ENCODE data around the gene TMED1. TPM values are rescaled to one million over a fixed set of nuclear protein-coding genes. Genes with fewer than 3 reads are reported as not detected.

The TMED1 gene
- total RNA-seq, 2 donors from 2014 or later: 41.9 to 47.8 TPM

DNA sequence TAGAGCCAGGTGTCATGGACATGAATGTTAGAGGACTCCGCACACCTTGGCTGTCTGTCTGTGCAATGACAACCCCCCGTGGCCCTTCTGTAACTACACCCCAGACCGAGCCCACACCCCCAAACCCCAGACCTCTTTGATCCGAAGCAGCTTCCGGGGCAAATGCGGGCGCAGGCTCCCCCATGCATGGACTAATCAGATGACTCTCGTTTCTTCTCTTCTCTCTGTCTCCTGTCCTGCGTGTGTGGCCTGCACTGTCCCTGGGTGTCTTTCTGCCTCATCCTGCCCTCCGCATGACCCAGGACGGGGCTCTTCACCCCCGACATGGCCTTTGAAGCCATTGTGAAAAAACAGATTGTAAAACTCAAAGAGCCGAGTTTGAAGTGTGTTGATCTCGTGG is 38.9 kb downstream of the TMED1 start:
- DNase-seq (ENCODE audit: low spot score): no peak
- Histone ChIP-seq H3K27me3 (replicated peaks; ENCODE audit: insufficient read depth) (no peaks in the 10 kb centered on the region), H3K4me1 (replicated peaks) (no peaks in the 10 kb centered on the region), H3K4me3 (no peak overlapping the region), H3K9me3 (no peaks in the 10 kb centered on the region), H3K27ac (no peak overlapping the region), H3K36me3 (peaks cover 3 to 21% of the 10 kb centered on the region in 2 donors)
- intact Hi-C loops (cut with DNase I): no loop called here
- WGBS: 76% methylated on average over 14 of the region's 14 CpGs
- TF ChIP-seq, protein P1, sequence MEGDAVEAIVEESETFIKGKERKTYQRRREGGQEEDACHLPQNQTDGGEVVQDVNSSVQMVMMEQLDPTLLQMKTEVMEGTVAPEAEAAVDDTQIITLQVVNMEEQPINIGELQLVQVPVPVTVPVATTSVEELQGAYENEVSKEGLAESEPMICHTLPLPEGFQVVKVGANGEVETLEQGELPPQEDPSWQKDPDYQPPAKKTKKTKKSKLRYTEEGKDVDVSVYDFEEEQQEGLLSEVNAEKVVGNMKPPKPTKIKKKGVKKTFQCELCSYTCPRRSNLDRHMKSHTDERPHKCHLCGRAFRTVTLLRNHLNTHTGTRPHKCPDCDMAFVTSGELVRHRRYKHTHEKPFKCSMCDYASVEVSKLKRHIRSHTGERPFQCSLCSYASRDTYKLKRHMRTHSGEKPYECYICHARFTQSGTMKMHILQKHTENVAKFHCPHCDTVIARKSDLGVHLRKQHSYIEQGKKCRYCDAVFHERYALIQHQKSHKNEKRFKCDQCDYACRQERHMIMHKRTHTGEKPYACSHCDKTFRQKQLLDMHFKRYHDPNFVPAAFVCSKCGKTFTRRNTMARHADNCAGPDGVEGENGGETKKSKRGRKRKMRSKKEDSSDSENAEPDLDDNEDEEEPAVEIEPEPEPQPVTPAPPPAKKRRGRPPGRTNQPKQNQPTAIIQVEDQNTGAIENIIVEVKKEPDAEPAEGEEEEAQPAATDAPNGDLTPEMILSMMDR (IDR thresholded peaks at IDR 0.05): no peak
- TF ChIP-seq POLR2A (IDR thresholded peaks at IDR 0.05) (no peak), POLR2AphosphoS5 (IDR thresholded peaks at IDR 0.05) (no peak)

DNA sequence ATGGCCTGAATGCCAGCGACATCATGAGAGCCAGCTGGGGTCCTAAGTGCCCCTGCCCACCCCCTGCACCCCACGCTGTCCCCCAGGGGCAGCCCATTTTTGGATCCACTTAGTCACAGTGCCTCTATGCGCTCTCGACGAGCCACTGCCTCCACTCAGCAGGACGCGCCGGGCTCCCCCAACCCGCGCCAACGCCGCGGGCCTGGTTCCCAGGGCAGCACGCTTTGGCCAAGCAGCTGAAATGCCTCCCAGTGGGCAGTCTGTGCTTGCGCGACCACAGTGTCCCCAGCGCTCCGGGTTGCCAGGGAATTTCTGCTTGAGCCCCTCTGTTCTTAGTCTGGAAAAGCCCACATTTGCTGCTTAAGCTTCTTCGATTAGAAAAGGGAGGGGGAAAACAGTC is 39.4 kb downstream of the TMED1 start:
- peaks cover 3 to 21% of the 10 kb centered on the region in 2 donors for H3K36me3 ChIP-seq
- intact Hi-C loops (cut with DNase I): no loop called here
- no peaks in the 10 kb centered on the region for H3K27me3 ChIP-seq (replicated peaks; ENCODE audit: insufficient read depth)
- H3K4me3 ChIP-seq: no peak overlapping the region
- WGBS: 86% methylated on average over 19 of the region's 19 CpGs
- no peak for DNase-seq (ENCODE audit: low spot score)
- H3K27ac ChIP-seq: no peak overlapping the region
- TF ChIP-seq POLR2A (IDR thresholded peaks at IDR 0.05) (no peak), POLR2AphosphoS5 (IDR thresholded peaks at IDR 0.05) (no peak)
- TF ChIP-seq, protein P1 (IDR thresholded peaks at IDR 0.05): no peak
- no peaks in the 10 kb centered on the region for H3K4me1 ChIP-seq (replicated peaks)
- no peaks in the 10 kb centered on the region for H3K9me3 ChIP-seq

DNA sequence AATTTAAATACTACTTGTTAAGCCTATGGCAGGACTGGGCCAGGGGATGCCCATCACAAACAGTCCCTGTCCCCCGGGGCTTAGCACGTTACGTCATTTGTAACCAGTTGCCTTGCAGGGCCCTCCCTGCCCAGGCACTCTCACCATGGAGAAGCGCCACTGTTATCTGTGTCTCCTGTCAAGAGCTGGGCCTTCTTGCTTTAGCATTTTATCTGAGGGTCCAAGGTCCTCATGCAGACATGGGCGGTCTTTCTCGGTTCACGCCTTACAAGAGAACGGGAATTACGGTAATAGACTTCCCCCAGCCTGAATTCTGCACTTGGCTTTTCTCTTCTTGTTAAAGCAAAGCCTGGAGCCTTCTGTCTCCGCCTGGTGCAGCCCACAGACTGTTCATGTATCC is 46.1 kb downstream of the TMED1 start:
- 89% methylated on average over 10 of the region's 10 CpGs for WGBS
- Histone ChIP-seq H3K36me3 (peaks cover 0 to 32% of the 10 kb centered on the region in 2 donors), H3K9me3 (no peaks in the 10 kb centered on the region), H3K27me3 (replicated peaks; ENCODE audit: insufficient read depth) (no peaks in the 10 kb centered on the region), H3K4me1 (replicated peaks) (no peaks in the 10 kb centered on the region), H3K4me3 (no peak overlapping the region), H3K27ac (no peak overlapping the region)
- DNase-seq (ENCODE audit: low spot score): no peak
- TF ChIP-seq POLR2A (IDR thresholded peaks at IDR 0.05) (no peak), POLR2AphosphoS5 (IDR thresholded peaks at IDR 0.05) (no peak)
- TF ChIP-seq, protein P1 (IDR thresholded peaks at IDR 0.05): no peak
- intact Hi-C loops (cut with DNase I): no loop called here

DNA sequence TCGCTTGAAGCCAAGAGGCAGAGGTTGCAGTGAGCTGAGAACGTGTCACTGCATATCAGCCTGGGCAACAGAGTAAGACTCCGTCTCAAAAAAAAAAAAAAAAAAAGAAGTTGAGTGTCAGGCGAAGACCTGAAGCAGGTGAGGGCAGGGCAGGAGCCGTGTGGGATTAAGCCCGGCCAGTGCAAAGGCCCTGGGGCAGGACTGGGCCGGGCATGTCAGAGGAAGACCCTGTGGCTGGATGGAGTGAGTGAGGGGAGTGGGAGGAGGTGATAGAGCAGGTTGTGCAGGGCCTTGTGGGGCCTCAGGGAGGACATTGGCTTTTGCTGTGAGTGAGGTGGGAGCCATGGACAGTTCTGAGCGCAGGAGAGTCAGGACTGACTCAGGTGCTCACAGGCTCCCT is 47.9 kb downstream of the TMED1 start:
- intact Hi-C loops (cut with DNase I): no loop called here
- Histone ChIP-seq H3K27me3 (replicated peaks; ENCODE audit: insufficient read depth) (no peaks in the 10 kb centered on the region), H3K9me3 (no peaks in the 10 kb centered on the region), H3K36me3 (peaks cover 0 to 35% of the 10 kb centered on the region in 2 donors), H3K4me1 (replicated peaks) (no peaks in the 10 kb centered on the region), H3K4me3 (no peak overlapping the region), H3K27ac (no peak overlapping the region)
- TF ChIP-seq POLR2AphosphoS5 (IDR thresholded peaks at IDR 0.05) (no peak), POLR2A (IDR thresholded peaks at IDR 0.05) (no peak)
- TF ChIP-seq, protein P1 (IDR thresholded peaks at IDR 0.05): no peak
- no peak for DNase-seq (ENCODE audit: low spot score)
- 92% methylated on average over 8 of the region's 8 CpGs for WGBS

DNA sequence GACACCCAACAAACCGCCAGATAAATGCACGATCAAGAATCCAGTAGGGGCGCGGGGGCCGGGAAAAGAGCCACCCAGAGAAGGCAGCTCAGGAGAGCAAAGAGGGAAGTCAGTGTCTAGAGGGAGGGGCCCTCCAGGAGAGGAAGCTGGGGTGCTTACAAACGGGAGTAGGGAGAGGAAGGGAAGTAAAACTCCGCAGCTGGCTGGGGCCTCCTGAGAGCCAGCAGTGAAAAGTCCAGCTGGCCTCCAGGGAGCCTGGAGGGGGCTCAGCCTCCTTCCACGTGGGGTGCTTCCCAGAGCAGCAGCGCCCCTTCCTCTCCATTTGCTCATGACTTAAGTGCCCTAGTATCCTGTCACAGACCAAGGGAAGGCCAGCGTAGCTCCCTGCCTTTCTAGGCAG is 51.8 kb downstream of the TMED1 start:
- Histone ChIP-seq H3K4me3 (no peak overlapping the region), H3K4me1 (replicated peaks) (no peaks in the 10 kb centered on the region), H3K9me3 (no peaks in the 10 kb centered on the region), H3K27ac (no peak overlapping the region), H3K36me3 (peaks cover 0 to 35% of the 10 kb centered on the region in 2 donors), H3K27me3 (replicated peaks; ENCODE audit: insufficient read depth) (no peaks in the 10 kb centered on the region)
- TF ChIP-seq POLR2A (IDR thresholded peaks at IDR 0.05) (no peak), POLR2AphosphoS5 (IDR thresholded peaks at IDR 0.05) (no peak)
- TF ChIP-seq, protein P1 (IDR thresholded peaks at IDR 0.05): no peak
- DNase-seq (ENCODE audit: low spot score): no peak
- intact Hi-C loops (cut with DNase I): no loop called here
- 76% methylated on average over 10 of the region's 10 CpGs for WGBS

Measured in prostate gland (tissue), 2 donors.